GM18867 (cell line): ENCODE data around the gene GALNT9.
"Not testable (repeated sequence)": the region's sequence is repeated elsewhere in the genome, so short reads cannot be mapped to it uniquely, and the experiment has no call there.

Source experiments
- ATAC-seq: cut with Tn5 transposase; IDR thresholded peaks from one replicate; pipeline ENCODE4 v1.9.1; 2021; ENCODE audit warnings: mild to moderate bottlenecking, moderate library complexity; ENCODE audit not compliant: unreplicated experiment

Gene GALNT9

GRCh38 chr12:132267873-132268272, 61.5 kb downstream of the GALNT9 start:
- ATAC-seq, result no peak

DNA sequence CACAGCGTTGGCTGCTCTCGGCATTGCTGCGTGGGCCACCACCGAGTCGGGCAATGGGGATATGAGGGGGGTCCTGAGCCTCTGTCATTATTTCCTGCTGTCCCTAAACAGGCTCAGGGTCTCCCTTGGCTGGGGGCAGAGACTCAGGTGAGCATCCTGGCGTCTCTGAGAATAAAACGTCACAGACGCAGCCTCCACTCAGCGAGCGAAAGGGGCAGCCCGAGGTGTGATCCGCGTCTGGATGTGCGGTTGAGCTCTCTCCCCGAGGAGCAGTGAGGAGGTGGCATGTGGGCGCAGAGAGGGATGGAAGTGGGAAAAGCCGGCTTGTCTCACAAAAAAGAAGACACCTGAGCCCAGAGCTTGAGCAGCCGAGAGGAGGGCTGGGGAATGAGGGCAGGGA, 62.6 kb downstream of the GALNT9 start:
- no peak for ATAC-seq

- ATAC-seq, result no peak
Measured at GRCh38 chr12:132266370-132266769, 63.0 kb downstream of the GALNT9 start.

DNA sequence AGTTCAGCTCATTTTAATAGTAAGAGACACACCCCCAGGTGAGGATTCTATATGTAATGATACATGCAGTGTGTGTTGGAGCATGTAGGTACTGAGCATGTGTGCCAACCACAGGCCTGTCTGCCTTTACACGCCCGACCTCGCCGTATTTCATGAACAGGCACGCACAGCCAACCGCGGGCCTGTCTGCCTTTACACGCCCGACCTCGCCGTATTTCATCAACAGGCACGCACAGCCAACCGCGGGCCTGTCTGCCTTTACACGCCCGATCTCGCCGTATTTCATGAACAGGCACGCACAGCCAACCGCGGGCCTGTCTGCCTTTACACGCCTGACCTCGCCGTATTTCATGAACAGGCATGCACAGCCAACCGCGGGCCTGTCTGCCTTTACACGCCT, 63.6 kb downstream of the GALNT9 start:
- not testable (repeated sequence) for ATAC-seq

DNA sequence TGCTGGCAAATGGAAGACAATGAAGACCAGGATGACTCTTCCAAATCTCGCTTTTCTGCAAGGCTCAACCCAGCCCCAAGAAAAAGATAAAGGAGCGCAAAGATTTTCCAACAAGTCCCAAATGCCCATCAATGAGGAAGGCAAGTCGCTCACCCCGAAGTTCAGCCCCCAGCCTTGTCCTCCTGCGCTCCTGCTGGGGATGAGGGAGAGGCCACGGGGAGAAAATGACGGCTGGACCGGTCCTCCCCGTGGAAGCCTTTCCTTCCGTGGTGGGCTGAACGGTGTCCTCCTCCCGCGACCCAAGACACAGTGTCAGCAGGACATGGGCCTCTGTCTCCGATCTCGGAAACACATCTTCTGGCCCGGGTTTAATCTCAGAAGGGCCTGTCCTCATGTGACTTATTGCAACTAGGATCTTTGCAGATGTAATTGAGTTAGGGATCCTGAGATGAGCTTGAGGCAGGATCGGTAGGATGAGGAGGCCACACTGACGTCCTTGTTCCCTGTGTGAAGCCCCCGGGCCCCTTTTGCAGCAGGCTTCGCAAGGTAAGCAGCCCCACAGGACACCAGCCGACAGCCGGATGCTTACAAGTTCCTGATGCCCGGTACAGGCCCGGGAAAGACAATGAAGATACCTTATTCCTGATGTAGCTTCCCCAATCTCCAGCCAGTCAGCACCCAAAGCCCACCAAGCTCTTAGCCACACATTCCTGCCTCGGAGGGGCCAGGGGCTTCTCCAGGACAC, 64.2 kb downstream of the GALNT9 start:
- no peak for ATAC-seq

DNA sequence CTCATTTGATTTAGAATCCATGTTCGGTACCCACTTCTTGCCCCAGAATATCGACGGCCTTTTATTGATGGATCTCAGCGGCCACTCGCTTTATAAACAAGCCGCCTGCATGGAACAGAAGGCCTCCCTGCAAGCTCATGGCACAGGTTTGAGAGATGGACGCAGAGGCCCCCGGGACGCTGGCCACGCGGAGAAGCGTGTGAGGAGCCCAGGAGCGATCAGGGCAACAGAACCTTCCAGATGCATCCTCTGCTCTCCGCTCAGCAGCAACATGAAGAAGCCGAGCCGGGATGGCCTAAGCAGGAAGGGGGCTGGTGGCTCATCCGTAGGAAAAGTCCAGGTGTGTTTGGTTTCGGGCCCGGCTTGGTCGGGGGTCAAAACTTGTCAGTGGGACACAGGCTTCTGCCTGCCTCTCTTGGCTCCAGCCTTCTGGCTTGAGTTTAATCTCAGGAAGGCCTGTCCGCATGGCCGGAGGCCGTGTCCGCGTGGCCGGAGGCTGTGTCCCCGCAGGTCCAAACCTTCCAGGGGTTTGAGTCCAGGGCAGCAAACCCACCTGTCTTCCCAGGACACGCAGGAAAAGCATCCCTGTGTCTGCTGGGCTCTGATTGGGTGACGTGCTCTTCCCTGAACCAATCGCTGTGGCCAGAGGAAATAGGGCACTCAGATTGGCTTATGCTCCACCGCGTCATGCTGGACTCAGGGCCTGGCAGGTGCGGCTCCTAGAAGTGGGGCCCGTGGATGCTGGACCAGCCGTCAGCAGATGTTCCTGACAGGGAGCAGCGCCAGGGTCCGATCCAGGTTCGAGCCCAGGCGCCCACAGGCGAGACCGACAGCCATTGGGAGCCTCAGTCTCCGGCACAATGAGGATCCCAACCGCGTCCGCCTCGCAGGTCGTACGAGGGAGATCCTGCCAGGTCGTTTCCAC, 65.0 kb downstream of the GALNT9 start:
- ATAC-seq, result no peak

DNA sequence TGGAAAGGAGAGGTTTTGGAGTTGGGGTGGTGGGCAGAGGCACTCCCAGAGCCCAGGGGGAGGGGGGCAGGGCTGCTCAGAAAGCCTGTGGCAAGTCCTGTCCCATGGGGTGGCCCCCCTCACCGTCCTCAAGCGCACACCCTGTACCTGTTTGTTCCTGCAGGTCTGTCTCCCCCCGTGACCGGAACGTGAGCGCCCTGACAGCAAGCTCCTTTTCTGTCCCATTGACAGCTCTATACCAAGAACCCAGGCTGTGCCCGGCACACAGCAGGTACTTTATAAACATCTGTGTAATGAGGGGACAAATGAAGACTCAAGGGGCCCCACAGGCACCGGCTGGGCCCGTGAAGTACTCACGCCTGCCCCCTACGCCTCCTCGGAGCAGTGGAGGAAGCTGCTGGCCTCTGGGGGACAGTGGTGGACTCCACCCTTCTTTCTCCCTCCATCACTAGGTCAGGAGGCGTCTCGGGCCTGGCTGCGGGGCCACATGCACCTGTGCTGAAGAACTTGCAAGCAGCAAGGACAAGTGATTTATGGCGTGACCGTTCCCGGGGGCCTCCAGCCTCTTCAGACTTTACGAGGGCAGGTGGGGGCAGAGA, 65.8 kb downstream of the GALNT9 start:
- ATAC-seq, result no peak

DNA sequence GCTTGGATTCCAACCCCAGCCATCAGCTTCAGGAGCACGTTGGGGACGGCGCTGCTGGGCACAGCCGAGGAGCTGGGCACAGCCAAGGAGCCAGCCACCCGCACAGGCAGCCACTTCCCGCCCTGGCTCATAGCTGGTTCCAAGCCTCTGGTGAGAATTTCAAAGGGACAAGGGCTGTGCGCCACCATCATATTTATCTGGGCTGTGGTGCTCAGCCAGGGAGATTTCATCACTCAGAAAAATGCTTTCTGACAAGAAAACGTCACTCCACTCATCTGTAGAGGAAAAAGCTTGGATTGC, 66.4 kb downstream of the GALNT9 start:
- no peak for ATAC-seq

GRCh38 chr12:132262256-132263060, 66.9 kb downstream of the GALNT9 start:
- ATAC-seq, result no peak

- ATAC-seq, result no peak
Measured at GRCh38 chr12:132261328-132262138, 67.9 kb downstream of the GALNT9 start.

- ATAC-seq, result no peak
Measured at GRCh38 chr12:132260721-132261120, 68.7 kb downstream of the GALNT9 start.

DNA sequence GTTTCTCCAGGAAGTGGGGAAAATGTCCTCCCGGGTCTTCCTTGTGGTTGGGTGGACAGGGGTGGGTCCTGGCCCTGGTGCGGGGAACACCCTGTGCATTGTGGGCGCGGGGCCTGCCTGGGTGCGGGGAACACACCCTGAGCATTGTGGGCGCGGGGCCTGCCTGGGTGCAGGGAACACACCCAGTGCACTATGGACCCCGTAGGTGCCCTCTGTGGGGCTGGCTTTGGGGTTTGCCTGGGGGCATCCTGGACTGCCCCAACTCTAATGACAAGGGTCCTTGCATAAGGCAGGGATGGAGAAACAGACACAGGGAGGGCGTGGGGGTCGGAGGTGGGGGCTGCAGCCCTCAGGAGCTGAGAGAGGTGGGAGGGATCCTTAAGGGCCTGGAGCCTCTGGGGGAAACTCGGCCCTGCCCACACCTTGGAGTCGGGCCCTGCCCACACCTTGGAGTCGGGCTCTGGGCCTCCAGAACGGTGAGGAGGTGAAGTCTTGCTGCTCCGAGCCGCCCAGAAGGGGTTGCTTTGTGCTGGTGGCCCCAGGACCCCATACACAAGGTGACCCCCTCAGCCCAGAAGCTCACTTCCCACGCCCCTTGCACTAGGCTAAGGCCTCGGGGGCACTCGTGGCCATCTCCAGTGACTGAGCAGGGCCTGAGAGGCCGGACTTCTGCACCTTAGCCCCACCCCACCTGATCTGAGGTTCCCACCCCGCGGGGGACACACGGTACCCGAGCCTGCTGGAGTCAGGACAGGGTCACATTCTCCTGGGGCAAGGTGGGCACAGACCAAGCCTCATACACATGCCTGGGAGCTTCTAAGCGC, 69.3 kb downstream of the GALNT9 start:
- ATAC-seq, result no peak

DNA sequence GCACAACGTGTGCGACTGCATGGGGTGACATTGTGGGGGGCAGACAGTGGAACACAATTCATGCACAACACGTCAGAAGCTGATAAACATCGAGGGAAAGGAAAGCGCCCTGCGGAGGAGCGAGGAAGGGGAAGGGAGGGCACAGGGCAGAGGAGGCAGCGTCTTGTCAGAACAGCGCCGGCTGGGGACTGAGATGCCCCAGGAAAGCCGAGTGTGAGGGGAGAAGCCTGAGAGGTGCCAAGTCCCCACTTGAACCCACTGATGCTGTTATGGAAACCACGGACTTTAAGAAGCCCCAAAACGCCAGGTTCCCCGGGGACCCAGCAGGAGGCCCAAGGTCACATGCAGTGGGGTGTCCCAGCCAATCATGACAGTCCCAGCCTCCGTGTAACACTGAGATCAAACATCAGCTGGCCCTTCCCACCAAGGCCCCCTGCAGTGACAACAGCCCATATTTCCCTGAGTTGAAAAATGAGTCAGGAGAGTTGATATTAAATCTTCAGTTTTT, 70.0 kb downstream of the GALNT9 start:
- no peak for ATAC-seq

DNA sequence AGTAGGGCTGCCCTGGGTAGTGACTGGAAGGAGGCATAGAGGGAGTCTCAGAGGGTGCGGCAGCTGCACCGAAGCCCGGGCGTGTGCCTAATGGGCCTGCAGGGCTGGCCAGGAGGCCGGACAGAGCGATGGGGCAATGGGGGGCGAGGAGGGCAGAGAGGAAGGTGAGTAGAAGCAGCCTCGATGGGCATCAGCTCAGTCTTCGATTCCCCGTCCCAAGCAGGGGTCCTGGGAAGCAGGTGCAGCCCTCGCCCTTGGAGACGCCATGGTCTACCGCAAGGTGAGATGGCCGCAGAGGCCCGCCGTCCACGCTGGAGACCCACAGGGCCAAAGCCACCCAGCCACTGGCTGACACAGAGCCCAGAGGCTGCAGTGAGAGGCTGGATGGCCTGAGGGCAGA, 70.8 kb downstream of the GALNT9 start:
- ATAC-seq, result no peak

DNA sequence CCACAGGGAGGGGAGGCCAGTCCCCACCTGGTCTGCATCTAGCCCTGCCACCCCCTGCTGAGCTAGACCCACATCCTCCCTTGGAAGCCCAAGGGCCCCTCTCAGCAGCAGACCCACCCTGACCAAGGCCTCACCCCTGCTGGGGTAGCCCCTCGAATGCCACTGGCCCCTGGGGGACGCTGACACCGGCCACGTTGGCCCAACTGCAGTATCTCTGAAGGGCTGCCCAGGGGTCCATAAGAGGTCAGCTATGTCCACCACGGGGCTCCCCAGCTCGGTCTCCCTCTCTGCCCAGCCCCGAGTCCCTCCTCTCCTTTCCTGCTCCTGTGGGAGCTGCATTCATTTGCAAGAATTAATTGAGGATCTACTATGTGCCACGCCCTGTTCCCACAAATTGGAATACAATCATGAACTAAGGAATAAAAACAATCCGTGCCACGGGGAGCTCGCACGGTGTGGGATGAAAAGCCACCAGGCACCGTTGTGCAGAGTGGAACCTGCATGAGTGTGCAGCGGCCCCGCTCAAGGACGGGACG, 71.4 kb downstream of the GALNT9 start:
- no peak for ATAC-seq

DNA sequence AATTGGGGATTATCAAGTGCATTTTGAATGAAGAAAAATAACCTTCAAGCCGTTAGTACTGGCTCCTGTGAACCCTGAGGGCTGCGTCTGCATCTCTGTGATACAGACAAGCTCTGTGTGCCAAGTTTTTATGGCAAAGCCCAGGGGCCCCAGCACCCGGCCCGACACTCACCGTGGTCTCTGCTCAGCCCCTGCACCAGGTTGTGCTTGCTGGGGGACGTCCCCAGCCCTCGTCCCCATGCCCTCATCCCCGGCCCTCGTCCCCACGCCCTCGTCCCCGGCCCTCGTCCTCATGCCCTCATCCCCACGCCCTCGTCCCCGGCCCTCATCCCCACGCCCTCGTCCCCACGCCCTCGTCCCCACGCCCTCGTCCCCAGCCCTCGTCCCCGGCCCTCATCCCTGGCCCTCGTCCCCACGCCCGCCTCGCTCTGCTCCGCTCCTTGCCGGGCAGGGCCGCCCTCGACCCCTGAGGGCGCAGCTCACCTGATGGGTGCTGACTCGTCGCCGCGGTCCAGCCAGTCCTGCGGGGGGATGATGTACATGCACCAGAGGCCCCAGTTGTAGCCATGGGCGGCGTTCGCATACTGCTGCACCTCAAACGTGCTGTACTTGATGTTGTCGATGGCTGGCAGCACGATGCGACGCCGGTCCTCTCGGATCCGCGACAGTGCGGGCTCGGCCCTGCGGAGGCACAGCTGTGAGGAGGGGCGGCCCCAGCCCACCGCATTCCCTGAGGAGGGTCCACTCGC, 72.0 kb downstream of the GALNT9 start:
- ATAC-seq, result no peak

DNA sequence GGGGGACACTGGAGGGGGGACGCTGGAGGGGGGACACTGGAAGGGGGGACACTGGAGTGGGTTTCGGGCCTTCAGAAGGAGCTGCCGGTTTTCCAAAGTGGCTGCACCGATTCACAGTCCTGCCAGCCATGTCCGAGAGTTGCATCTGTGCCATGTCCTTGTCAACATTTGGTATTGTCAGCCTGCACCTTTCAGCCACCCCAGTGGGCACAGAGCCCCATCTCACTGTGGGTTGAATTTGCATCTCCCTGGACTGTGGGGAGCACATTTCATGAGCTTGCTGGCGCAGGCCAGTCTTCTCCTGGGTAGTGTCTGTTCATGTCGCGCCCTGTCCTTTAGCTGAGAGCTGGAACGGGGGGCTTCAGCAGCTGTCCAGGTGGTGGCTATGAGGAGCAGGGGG, 72.7 kb downstream of the GALNT9 start:
- no peak for ATAC-seq

- no peak for ATAC-seq
Measured at GRCh38 chr12:132255642-132256041, 73.7 kb downstream of the GALNT9 start.
